Mucosa of descending colon (tissue), 3 donors: ENCODE data around the gene ABCC8. TPM values are rescaled to one million over a fixed set of nuclear protein-coding genes. Genes with fewer than 3 reads are reported as not detected.

Experiments
- ATAC-seq: fragments of 200-7000 bp; cut with Tn5 transposase; one replicate; pipeline ENCODE4 v1.9.1; 2020; ENCODE audit warnings: mild to moderate bottlenecking, moderate library complexity
- DNase-seq, 3 donors: peaks; one replicate each; pipeline ENCODE4 v3.0.0-alpha.2; 2020
- H3K36me3 ChIP-seq: fragments of 200-600 bp; one replicate; pipeline ENCODE4 v1.8.0; 2021; ENCODE audit warnings: low read depth, mild to moderate bottlenecking
- H3K4me1 ChIP-seq: fragments of 200-600 bp; one replicate; pipeline ENCODE4 v1.8.0; 2021; ENCODE audit warnings: low read depth, mild to moderate bottlenecking
- H3K4me3 ChIP-seq: fragments of 200-600 bp; one replicate; pipeline ENCODE4 v1.8.0; 2021; ENCODE audit warnings: mild to moderate bottlenecking
- H3K9me3 ChIP-seq: fragments of 200-600 bp; one replicate; pipeline ENCODE4 v1.8.0; 2021; ENCODE audit warnings: mild to moderate bottlenecking
- intact Hi-C, 2 donors: fragments of 100-400 bp; cut with DNase I in 1 of 2; cut with micrococcal nuclease in 1 of 2; formaldehyde crosslinking; loops; one replicate each; pipeline versions ENCODE4 v1.11.0 to v1.11.1; 2022; cut with DNase I, micrococcal nuclease
- total RNA-seq, 3 donors: library from RNA; stranded (reverse); fragmentation: NEBNext Ultra II Directional in 2 of 3; extraction: Animal tissue kit (Norgen Biotek cat#: 25700) in 2 of 3; gene quantifications; one replicate each; pipeline versions ENCODE4 v1.2.1 to v1.2.4, GENCODE V29; 2021 to 2023
- TF ChIP-seq, protein P1 (sequence below): fragments of 200-600 bp; IDR thresholded peaks from one replicate; pipeline ENCODE4 v1.8.0; 2022; ENCODE audit warnings: antibody characterized with exemption, mild to moderate bottlenecking
- donor health status: DM: no; HTN: no; CAD: no; lungs with moderate emphysema.
- donor health status: DM: no; HTN: no; CAD: no.
- donor health status: DM: no; HTN: yes; CAD: no.

ABCC8 gene
- total RNA-seq, 3 donors from 2014 or later = 2.2 to 4.1 (median 3.3) TPM

DNA sequence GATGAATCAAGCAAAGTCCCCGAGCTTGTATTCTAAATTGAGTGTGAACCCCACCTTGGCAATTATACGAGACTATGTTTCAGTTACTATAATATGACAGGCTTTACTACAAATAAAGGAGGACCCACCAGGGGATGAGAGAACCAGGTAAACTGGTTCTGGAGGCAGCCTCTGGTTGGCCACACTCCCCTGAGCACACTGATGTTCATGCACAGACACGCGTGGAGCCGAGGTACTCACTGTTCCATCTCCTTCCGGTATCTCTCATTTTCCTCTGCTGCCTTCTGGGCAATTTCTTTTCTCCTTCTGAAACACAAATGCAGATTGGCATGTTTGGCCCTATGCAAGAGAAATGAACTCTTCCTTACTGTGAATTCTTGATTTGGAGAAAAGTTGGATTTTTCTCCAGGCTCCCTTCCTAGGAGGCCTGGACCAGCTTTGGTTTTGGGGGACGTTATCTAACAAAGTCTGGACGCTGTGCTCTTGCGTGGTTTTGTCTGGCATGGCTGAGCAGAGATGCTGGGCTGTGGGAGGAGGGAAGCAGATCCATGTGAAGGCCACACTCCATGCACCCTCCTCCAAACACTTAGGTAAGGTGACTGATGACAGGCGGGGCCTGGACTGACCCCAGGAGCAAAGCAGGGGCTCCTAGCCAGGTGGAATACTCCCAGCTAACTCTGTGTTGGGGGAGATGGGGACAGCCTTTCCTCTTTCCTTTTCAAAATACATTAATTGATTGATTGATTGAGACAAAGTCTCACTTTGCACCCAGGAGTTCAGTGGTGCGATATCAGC, 44.7 kb upstream of the ABCC8 start:
- H3K36me3 ChIP-seq = no peaks in the 10 kb centered on the region
- H3K4me1 ChIP-seq = no peaks in the 10 kb centered on the region
- TF ChIP-seq, protein P1, sequence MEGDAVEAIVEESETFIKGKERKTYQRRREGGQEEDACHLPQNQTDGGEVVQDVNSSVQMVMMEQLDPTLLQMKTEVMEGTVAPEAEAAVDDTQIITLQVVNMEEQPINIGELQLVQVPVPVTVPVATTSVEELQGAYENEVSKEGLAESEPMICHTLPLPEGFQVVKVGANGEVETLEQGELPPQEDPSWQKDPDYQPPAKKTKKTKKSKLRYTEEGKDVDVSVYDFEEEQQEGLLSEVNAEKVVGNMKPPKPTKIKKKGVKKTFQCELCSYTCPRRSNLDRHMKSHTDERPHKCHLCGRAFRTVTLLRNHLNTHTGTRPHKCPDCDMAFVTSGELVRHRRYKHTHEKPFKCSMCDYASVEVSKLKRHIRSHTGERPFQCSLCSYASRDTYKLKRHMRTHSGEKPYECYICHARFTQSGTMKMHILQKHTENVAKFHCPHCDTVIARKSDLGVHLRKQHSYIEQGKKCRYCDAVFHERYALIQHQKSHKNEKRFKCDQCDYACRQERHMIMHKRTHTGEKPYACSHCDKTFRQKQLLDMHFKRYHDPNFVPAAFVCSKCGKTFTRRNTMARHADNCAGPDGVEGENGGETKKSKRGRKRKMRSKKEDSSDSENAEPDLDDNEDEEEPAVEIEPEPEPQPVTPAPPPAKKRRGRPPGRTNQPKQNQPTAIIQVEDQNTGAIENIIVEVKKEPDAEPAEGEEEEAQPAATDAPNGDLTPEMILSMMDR = no peak
- H3K9me3 ChIP-seq = no peaks in the 10 kb centered on the region
- no peak for DNase-seq
- ATAC-seq = no peak
- no peak overlapping the region for H3K4me3 ChIP-seq
- intact Hi-C loops = no loop called here

DNA sequence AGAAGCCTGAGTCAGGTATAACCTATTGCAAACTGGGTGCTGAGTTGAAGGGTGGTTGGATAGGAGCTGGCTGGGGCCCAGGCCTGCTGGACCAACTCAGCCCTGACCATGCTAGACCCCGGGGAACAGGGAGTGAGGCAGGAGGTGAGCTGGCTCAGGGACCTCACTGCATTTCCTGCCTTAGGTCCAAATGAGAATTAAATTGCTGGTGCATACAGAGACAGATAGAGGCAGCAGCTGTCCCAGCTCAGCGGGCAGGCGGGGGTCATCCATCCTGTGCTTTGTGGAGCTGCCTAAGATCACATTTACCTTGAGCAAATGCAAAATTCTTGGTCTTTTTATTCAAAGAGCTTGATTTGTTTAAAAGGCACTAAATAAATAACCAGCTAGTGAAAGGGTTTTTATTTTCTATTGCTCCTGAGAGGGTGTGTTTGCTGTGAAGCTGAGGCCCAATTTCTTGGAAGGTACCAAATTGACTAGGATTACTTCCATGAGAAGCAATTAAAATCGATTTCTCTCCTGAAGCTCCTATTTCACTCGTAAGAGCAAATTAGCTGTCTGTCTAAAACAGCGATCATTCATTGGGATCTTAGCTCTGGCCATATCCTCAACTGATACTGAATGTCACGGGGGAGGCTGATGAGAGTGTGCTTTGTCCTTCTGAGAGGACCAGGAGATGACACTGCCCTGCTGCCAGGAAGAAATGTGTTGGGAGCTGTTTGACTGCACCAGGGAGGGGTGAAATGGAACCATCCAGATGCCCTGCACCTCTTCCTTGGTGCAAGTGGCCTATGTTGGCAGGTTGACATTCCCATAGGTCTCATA, 42.6 kb upstream of the ABCC8 start:
- TF ChIP-seq, protein P1 = no peak
- no peaks in the 10 kb centered on the region for H3K9me3 ChIP-seq
- H3K4me1 ChIP-seq = no peaks in the 10 kb centered on the region
- no peak for ATAC-seq
- intact Hi-C loops = no loop called here
- H3K36me3 ChIP-seq = no peaks in the 10 kb centered on the region
- no peak overlapping the region for H3K4me3 ChIP-seq
- no peak for DNase-seq

DNA sequence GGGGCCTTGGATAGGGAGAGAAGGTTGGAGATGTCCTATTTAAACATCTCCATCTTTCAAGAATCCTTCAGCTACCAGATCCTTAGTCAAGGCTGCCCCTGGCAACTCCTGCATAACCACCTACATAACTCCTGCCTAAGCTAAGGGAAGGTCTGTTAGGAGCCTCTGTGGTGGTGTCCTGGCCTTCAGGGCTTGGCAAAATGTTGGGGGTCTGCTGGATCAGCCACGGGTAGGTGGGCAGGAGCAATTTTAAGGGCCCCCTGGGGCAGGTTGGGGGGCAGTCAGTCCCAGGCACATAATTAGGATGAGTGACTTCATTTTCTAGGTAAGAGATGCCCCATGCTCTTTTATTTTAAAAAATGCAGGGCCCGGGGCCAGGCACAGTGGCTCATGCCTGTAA, 41.7 kb upstream of the ABCC8 start:
- intact Hi-C loops = no loop called here
- Histone ChIP-seq H3K4me1 (no peaks in the 10 kb centered on the region), H3K36me3 (no peaks in the 10 kb centered on the region), H3K4me3 (no peak overlapping the region), H3K9me3 (no peaks in the 10 kb centered on the region)
- DNase-seq = no peak
- ATAC-seq = no peak
- TF ChIP-seq, protein P1 = no peak

DNA sequence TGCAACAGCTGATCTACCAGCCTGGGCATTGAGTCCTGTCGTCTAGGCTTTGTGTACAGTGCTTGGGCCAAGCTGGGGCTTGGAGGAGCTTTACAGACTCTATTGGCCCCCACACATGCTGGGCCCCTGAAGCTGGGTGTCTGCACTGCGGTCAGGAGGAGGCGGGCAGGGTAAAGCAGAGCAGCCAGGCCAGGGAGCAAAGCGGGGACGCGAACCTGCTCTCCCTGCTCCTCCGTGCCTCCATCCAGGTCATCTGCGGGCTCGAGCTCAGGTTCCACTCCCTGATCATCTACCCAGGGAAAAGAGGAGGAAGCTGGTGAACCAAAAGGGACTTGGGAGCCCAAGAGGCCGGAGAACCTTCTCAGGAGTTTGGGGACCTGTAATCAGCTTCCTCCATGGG, 40.5 kb upstream of the ABCC8 start:
- Histone ChIP-seq H3K4me3 (no peak overlapping the region), H3K36me3 (no peaks in the 10 kb centered on the region), H3K4me1 (no peaks in the 10 kb centered on the region), H3K9me3 (no peaks in the 10 kb centered on the region)
- DNase-seq (no peak), ATAC-seq (no peak)
- intact Hi-C loops = no loop called here
- TF ChIP-seq, protein P1 = no peak

DNA sequence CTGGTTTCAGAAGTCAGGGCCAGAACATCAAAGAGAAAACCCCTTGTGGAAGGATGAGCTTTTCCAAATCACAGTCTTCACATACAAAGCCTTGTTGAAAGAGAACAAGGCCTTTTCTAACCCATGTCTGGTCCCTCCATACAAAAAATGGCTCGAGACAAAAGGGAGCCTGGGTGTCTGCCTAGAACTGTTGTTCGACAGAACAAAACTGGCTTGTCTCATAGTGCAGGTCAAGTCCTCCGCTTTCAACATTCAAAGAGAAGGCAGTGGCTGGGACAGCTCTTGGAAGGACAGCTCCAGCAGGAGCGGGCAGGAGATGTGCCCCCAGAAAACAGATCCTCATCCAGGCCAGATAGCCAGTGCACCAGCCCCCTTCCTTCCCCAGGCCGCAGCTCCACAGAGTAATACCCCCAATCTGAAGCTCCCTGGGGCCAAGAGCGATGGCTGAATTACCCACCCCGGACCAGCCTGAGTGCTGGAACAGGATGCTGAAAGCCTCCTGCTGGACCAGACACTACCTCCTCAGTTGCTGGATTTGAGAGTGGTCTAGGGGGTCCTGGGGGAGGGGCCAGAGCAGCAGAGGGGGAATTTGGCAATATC, 40.0 kb upstream of the ABCC8 start:
- Histone ChIP-seq H3K4me1 (no peaks in the 10 kb centered on the region), H3K9me3 (no peaks in the 10 kb centered on the region), H3K36me3 (no peaks in the 10 kb centered on the region), H3K4me3 (no peak overlapping the region)
- ATAC-seq = no peak
- intact Hi-C loops = no loop called here
- TF ChIP-seq, protein P1 = no peak
- DNase-seq = no peak
